GM12891 (cell line): ENCODE measurements around the gene SURF4.

Experiments
- POLR2A ChIP-seq: IDR thresholded peaks from 2 replicates; pipeline ENCODE4 v1.6.1; 2011; ENCODE audit warnings: low read depth, low read length, control low read depth
- POLR2AphosphoS5 ChIP-seq: IDR thresholded peaks from 2 replicates; pipeline ENCODE4 v1.6.1; 2011; ENCODE audit warnings: low read depth, low read length, control low read depth
- POU2F2 ChIP-seq: IDR thresholded peaks from 2 replicates; pipeline ENCODE4 v1.6.1; 2011; ENCODE audit warnings: low read depth, mild to moderate bottlenecking, control low read depth, low read length, moderate library complexity
- SPI1 ChIP-seq: IDR thresholded peaks from 2 replicates; pipeline ENCODE4 v1.6.1; 2011; ENCODE audit warnings: low read depth, low read length, control low read depth
- TAF1 ChIP-seq: IDR thresholded peaks from 2 replicates; pipeline ENCODE4 v1.6.1; 2011; ENCODE audit warnings: low read depth, low read length, control low read depth

- TF ChIP-seq POLR2AphosphoS5 (no peak), POLR2A (no peak), SPI1 (no peak), TAF1 (no peak), POU2F2 (no peak)
These were observed 24.3 kb downstream of the SURF4 start for GRCh38 chr9:133351526-133351907.
